GM06990 (cell line): Measurements from ENCODE around the gene RALGDS.

Experiments used
- DNase-seq: peaks from one replicate; pipeline ENCODE4 v3.0.0-alpha.2; 2011; ENCODE audit not compliant: insufficient read length; ENCODE audit errors: extremely low read depth
- H3K27me3 ChIP-seq: replicated peaks from 2 replicates; pipeline ENCODE4 v1.6.0; 2011; ENCODE audit warnings: low read length; ENCODE audit not compliant: control insufficient read depth, insufficient read depth
- H3K36me3 ChIP-seq: 2 replicates; pipeline ENCODE4 v1.5.1; 2011; ENCODE audit warnings: low read length; ENCODE audit not compliant: control insufficient read depth, insufficient read depth
- H3K4me3 ChIP-seq: replicated peaks from 2 replicates; pipeline ENCODE4 v1.5.1; 2011; ENCODE audit warnings: low read depth, mild to moderate bottlenecking, control low read depth, low read length
- TF ChIP-seq, protein P1 (sequence below): IDR thresholded peaks from 2 replicates; pipeline ENCODE4 v1.5.1; 2011; ENCODE audit warnings: low read length, control low read depth, mild to moderate bottlenecking, inconsistent platforms; ENCODE audit not compliant: insufficient read depth, poor library complexity, severe bottlenecking

The RALGDS gene

DNA sequence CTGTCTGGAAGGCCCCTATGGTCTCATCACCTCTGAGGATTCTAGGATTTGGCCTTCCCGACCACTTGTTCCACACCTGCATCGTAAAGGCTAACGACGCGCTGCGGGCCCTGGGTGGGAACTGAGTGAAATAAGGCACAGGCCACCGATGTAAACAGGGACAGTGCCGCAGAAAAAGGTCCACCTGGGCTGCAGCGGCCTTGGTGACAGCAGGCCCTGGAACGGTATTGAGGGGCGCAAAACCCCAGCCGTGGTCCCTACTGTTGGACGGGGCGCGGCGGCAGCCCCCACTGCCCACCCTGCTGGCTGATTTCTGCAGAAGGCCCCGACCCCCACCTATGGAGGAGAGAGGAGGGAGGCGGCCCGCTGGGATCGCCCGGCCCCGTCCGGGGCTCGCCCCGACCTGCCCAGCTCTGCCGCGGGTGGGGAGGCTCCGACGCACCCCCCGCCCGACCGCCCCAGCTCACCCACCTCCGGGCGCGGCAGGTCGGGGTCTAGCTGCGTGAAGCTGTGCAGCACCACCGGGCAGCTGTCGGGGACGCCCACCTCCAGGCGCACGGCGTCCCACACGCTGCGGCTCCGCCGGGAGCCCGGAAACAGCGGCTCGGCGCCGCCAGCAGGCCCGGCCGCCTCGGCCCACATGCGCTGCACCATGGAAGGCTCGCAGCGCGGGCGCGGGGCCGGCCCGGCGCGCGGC lies 391 bp downstream of the RALGDS start:
- TF ChIP-seq, protein P1, sequence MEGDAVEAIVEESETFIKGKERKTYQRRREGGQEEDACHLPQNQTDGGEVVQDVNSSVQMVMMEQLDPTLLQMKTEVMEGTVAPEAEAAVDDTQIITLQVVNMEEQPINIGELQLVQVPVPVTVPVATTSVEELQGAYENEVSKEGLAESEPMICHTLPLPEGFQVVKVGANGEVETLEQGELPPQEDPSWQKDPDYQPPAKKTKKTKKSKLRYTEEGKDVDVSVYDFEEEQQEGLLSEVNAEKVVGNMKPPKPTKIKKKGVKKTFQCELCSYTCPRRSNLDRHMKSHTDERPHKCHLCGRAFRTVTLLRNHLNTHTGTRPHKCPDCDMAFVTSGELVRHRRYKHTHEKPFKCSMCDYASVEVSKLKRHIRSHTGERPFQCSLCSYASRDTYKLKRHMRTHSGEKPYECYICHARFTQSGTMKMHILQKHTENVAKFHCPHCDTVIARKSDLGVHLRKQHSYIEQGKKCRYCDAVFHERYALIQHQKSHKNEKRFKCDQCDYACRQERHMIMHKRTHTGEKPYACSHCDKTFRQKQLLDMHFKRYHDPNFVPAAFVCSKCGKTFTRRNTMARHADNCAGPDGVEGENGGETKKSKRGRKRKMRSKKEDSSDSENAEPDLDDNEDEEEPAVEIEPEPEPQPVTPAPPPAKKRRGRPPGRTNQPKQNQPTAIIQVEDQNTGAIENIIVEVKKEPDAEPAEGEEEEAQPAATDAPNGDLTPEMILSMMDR, result no peak
- DNase-seq, result no peak
- Histone ChIP-seq H3K36me3 (no peaks in the 10 kb centered on the region; the same call in 1 of the 2 replicates), H3K27me3 (no peaks in the 10 kb centered on the region), H3K4me3 (peak overlapping the region; percentile 76)

DNA sequence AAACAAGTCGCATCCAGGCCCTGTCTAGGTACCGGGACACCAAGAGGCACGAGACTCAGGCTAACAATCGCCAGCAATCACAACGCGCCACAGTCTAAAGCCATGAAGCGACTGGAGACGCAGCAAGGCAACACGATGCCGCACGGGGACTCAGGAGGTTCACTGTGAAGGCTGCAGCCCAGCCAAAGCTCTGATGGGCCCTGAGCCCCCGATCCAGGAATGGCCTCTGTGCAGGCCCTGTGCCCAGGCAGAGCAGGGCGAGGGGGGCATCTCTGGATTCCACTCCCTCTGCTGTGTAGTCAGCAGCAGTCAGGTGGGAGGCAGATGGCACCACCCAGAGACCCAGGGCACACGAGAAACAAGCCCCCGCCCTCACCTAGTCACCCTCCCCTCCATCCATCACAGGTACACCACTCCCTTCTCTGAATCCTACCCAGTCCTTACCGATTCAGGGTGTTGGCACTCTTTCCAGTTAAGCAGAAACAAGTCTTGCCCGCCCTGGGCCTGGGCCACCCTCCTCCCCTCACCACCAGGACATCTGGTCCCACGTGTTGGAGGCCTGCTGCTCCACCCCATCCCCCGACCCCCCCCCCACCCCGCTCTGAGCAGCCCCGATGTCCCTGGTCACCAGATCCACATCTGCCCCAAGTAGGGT lies 1.1 kb downstream of the RALGDS start:
- TF ChIP-seq, protein P1, result no peak
- Histone ChIP-seq H3K27me3 (no peaks in the 10 kb centered on the region), H3K4me3 (peak overlapping the region; percentile 76), H3K36me3 (no peaks in the 10 kb centered on the region; the same call in 1 of the 2 replicates)
- no peak for DNase-seq

DNA sequence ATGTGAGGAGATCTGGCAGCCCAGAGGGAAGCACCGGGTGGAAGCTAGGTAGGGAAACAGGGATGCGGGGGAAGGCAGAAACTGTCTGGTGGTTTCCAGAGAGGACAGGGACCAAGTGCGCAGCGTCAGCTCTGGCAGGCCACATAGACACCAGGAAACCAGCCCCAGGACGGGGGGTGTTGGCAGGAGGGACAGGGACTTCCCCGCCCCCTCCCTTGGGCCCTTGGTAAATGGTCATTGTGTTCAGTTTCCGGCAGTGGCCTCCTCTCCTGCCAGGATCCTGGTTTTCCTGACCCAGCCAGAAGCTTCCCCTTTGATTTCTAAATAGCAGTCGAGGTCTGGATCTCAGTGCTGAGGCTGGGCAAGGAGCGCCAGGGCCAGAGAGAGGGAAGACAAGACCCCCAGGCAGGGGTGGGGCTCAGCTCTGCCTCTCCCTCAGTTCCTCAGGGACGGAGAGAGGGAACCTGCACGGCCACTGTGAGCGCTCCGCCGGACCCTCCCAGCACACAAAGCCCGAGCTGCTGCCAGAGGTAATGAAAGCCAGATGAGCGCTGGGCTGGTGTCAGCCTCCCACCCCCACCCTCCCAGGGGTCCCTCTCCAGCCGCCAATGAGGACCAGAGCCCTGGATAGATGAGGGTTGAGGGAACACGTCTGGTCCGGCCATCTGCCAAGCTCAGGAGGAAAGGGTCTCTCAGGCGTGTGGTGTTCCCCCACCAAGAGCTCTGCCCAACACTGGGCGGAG lies 1.8 kb downstream of the RALGDS start:
- DNase-seq, result no peak
- no peaks in the 10 kb centered on the region for H3K27me3 ChIP-seq
- H3K36me3 ChIP-seq, result peaks cover 2% of the 10 kb centered on the region; the same call in 1 of the 2 replicates
- peak overlapping the region; percentile 76; the same call in 1 of the 2 replicates for H3K4me3 ChIP-seq
- TF ChIP-seq, protein P1, result no peak

DNA sequence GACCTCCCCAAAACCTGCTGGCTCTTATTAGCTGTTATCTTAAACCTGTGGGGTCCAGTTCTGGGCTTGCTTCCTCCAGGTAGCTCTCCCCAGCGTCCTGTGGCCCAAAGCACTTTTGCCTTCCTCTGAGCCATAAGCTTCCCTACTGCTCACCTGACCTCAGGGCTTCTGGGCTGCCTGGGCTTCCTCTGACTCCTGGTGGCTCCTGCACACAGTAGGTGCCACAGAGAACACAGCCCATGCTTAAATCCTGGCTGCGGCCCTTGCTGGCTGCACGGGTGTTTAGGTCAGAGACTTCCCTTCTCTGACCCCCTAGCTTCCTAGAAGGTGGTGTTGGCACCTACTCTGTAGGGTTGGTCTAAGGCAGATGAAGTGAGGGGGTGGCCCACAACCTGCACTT lies 2.5 kb downstream of the RALGDS start:
- TF ChIP-seq, protein P1, result no peak
- peaks cover 2% of the 10 kb centered on the region; the same call in 1 of the 2 replicates for H3K36me3 ChIP-seq
- no peaks in the 10 kb centered on the region for H3K27me3 ChIP-seq
- H3K4me3 ChIP-seq, result no peak overlapping the region
- no peak for DNase-seq

DNA sequence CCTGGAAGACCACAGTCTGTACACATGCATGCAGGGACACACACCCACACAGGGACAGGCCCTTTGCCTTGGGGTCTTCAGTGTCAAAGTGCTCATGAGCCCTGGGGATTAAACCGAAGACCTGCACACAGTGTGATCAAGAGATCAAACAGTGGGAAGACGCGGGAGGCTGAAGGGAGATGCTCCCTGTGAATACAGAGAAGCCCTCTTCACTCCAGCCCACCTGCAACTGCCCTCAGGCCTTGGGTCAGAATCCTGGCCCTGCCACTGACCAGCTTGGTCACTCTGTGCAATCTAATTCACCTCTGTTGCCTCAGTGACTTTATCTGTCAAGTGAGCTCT lies 2.9 kb downstream of the RALGDS start:
- Histone ChIP-seq H3K27me3 (no peaks in the 10 kb centered on the region), H3K36me3 (peaks cover 2% of the 10 kb centered on the region; the same call in 1 of the 2 replicates), H3K4me3 (no peak overlapping the region)
- TF ChIP-seq, protein P1, result no peak
- no peak for DNase-seq
